Neuronal stem cell (in vitro differentiated cells): Measurements from ENCODE around the gene ARSJ.

ENCODE experiments used
- DNase-seq: peaks from one replicate; pipeline ENCODE4 v3.0.0-alpha.2; 2013; ENCODE audit warnings: low spot score
- H2AFZ ChIP-seq: one replicate; pipeline ENCODE4 v1.6.1; 2013; ENCODE audit warnings: mild to moderate bottlenecking, low read length, inconsistent platforms
- H2AK5ac ChIP-seq: 2 replicates; pipeline ENCODE4 v1.6.1; 2013; ENCODE audit warnings: low read depth, mild to moderate bottlenecking, inconsistent platforms, low read length, moderate library complexity, mixed read lengths
- H2BK120ac ChIP-seq: 2 replicates; pipeline ENCODE4 v1.6.1; 2013; ENCODE audit warnings: low read depth, mild to moderate bottlenecking, inconsistent platforms, low read length, moderate library complexity, mixed read lengths
- H2BK12ac ChIP-seq: one replicate; pipeline ENCODE4 v1.6.1; 2013; ENCODE audit warnings: low read length, inconsistent platforms
- H2BK15ac ChIP-seq: 2 replicates; pipeline ENCODE4 v1.6.1; 2013; ENCODE audit warnings: mild to moderate bottlenecking, low read length, inconsistent platforms, mixed read lengths
- H2BK5ac ChIP-seq: one replicate; pipeline ENCODE4 v1.6.1; 2013; ENCODE audit warnings: inconsistent platforms, mild to moderate bottlenecking, low read length, moderate library complexity
- H3K14ac ChIP-seq: one replicate; pipeline ENCODE4 v1.6.1; 2013; ENCODE audit warnings: low read length, inconsistent platforms
- H3K18ac ChIP-seq: 2 replicates; pipeline ENCODE4 v1.6.1; 2013; ENCODE audit warnings: low read length, inconsistent platforms
- H3K23ac ChIP-seq: 2 replicates; pipeline ENCODE4 v1.6.1; 2013; ENCODE audit warnings: low read depth, mild to moderate bottlenecking, mixed read lengths, low read length, inconsistent platforms; ENCODE audit not compliant: poor library complexity
- H3K27ac ChIP-seq: replicated peaks from 3 replicates; pipeline ENCODE4 v1.5.1; 2013; ENCODE audit warnings: low read length, inconsistent platforms
- H3K27me3 ChIP-seq, 3 experiments: 2 replicates each; pipeline ENCODE4 v1.6.1; 2013; ENCODE audit warnings: low read length in 3 of 3, mild to moderate bottlenecking in 2 of 3, inconsistent platforms in 1 of 3, low read depth in 1 of 3, mixed read lengths in 1 of 3, moderate library complexity in 1 of 3; ENCODE audit not compliant: control insufficient read depth in 3 of 3, insufficient read depth in 3 of 3
- H3K36me3 ChIP-seq, 2 donors: replicated peaks in 1 of 2; 2 replicates each; pipeline ENCODE4 v1.6.1; 2013; ENCODE audit warnings: low read length in 2 of 2; ENCODE audit not compliant: control insufficient read depth in 2 of 2, insufficient read depth in 2 of 2
- H3K4ac ChIP-seq: 2 replicates; pipeline ENCODE4 v1.6.1; 2013; ENCODE audit warnings: inconsistent platforms, mild to moderate bottlenecking, low read length, moderate library complexity
- H3K4me1 ChIP-seq, 2 donors: 1 replicate in 1 of 2; 2 replicates in 1 of 2; pipeline ENCODE4 v1.6.1; 2013; ENCODE audit warnings: low read length in 2 of 2, low read depth in 1 of 2; ENCODE audit not compliant: control insufficient read depth in 2 of 2, insufficient read depth in 1 of 2
- H3K4me2 ChIP-seq: one replicate; pipeline ENCODE4 v1.6.1; 2013; ENCODE audit warnings: mild to moderate bottlenecking, low read length, inconsistent platforms; ENCODE audit not compliant: insufficient read depth, poor library complexity, severe bottlenecking
- H3K4me3 ChIP-seq, 2 donors: 2 replicates each; pipeline ENCODE4 v1.5.1; 2013; ENCODE audit warnings: low read length in 2 of 2, mild to moderate bottlenecking in 2 of 2, inconsistent platforms in 1 of 2, moderate library complexity in 1 of 2
- H3K79me1 ChIP-seq: one replicate; pipeline ENCODE4 v1.6.1; 2013; ENCODE audit warnings: low read depth, mild to moderate bottlenecking, inconsistent platforms, low read length, moderate library complexity
- H3K9ac ChIP-seq: one replicate; pipeline ENCODE4 v1.6.1; 2013; ENCODE audit warnings: mild to moderate bottlenecking, low read depth, low read length, inconsistent platforms; ENCODE audit not compliant: poor library complexity
- H3K9me3 ChIP-seq, 2 donors: replicated peaks in 1 of 2; 2 replicates each; pipeline versions ENCODE3 to v1.6.1; 2013; ENCODE audit warnings: low read length in 2 of 2, mild to moderate bottlenecking in 2 of 2, inconsistent platforms in 1 of 2, low read depth in 1 of 2, mixed read lengths in 1 of 2, moderate library complexity in 1 of 2; ENCODE audit not compliant: control insufficient read depth in 2 of 2, insufficient read depth in 1 of 2
- H4K8ac ChIP-seq: one replicate; pipeline ENCODE4 v1.6.1; 2013; ENCODE audit warnings: low read depth, mild to moderate bottlenecking, inconsistent platforms, low read length, moderate library complexity
- H4K91ac ChIP-seq: one replicate; pipeline ENCODE4 v1.6.1; 2013; ENCODE audit warnings: low read length, low read depth, mild to moderate bottlenecking, inconsistent platforms; ENCODE audit not compliant: poor library complexity
- WGBS, 2 donors: extraction: QIAGEN DNeasy Blood & Tissue Kit; methylation state at CpG; one replicate each; pipeline ENCODE4 v1.1.7; 2013; ENCODE audit warnings: missing lambda C conversion rate in 2 of 2, mixed read lengths in 1 of 2; ENCODE audit not compliant: insufficient read length in 2 of 2, insufficient replicate concordance in 1 of 2; ENCODE audit errors: extremely low coverage in 2 of 2; 5-methylcytosine and 5-hydroxymethylcytosine counted together

The ARSJ gene

DNA sequence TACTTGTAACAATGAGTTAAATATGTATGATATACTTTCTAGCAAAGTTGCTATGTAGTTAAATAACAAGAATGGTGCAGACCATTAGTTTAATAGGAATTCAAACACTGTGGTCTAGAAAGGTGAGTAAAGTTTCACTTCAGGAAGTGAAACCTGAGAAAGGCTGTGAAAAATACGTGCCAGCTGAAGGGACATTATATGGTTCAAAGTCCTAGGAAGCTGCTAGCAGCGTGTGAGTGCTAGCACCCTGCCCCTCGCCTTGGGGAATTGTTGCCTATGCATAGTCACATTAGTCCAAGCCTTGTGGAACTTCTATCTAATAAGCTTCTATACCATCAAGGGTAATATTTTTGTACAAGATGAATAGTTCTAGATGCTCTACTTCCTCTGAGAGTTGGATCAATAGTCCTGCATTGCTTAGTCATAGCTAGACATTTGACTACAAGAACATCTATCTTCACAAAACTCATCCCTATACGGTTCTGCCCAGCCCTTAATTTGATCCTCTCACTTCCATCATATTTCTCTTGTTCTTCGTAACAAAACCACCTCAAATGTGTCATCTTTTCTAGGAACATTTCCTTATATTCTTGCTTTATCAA lies 45.8 kb upstream of the ARSJ start:
- Histone ChIP-seq H3K27ac (no peak overlapping the region), H3K4ac (no peak overlapping the region), H3K9me3 (no peaks in the 10 kb centered on the region), H3K4me2 (no peak overlapping the region), H2BK120ac (no peak overlapping the region), H3K79me1 (no peaks in the 10 kb centered on the region), H4K8ac (no peak overlapping the region), H3K4me3 (no peak overlapping the region), H2AFZ (no peak overlapping the region), H3K14ac (no peak overlapping the region), H3K9ac (no peak overlapping the region), H3K36me3 (no peaks in the 10 kb centered on the region), H2BK15ac (no peak overlapping the region), H4K91ac (no peak overlapping the region), H3K27me3 (no peaks in the 10 kb centered on the region), H2BK5ac (no peak overlapping the region), H3K23ac (no peak overlapping the region), H3K4me1 (peaks cover 0 to 6% of the 10 kb centered on the region in 2 donors), H2BK12ac (no peak overlapping the region), H3K18ac (no peak overlapping the region), H2AK5ac (no peak overlapping the region)
- 100% methylated on average over 2 of the region's 5 CpGs; no CpG with 5 or more reads in 1 of the 2 donors for WGBS, 2 donors
- no peak for DNase-seq

DNA sequence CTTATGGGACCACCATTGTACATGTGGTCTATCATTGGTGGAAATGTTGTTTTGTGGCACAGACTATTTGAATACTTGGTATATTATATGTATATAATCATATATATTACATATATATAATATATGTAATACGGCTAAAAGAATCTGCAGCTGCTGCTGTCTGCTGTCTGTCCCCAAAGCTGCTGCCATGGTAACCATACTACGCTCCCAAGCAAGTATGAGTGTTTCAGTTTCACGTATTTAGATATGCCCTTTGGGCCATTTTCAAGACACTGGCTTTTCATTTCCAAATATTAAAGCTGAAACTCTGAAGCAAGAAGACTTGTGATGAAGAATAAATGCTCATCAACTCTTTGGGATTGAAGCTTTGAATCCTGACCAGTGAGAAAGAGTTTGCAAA lies 42.0 kb upstream of the ARSJ start:
- H2AFZ ChIP-seq, result no peak overlapping the region
- no peak overlapping the region for H4K8ac ChIP-seq
- H3K9ac ChIP-seq, result no peak overlapping the region
- no peak overlapping the region for H3K23ac ChIP-seq
- no CpG with 5 or more reads among the region's 3 CpGs for WGBS, 2 donors
- no peak for DNase-seq
- H2BK120ac ChIP-seq, result no peak overlapping the region
- H2BK12ac ChIP-seq, result no peak overlapping the region
- no peak overlapping the region for H2BK15ac ChIP-seq
- H3K4me2 ChIP-seq, result no peak overlapping the region
- H3K27me3 ChIP-seq, result no peaks in the 10 kb centered on the region
- H3K9me3 ChIP-seq, result no peaks in the 10 kb centered on the region
- H4K91ac ChIP-seq, result no peak overlapping the region
- H3K14ac ChIP-seq, result no peak overlapping the region
- H3K27ac ChIP-seq, result no peak overlapping the region
- H3K4me1 ChIP-seq, result no peaks in the 10 kb centered on the region
- H3K36me3 ChIP-seq, result no peaks in the 10 kb centered on the region
- no peak overlapping the region for H3K4me3 ChIP-seq
- H3K4ac ChIP-seq, result no peak overlapping the region
- no peak overlapping the region for H2AK5ac ChIP-seq
- H3K18ac ChIP-seq, result no peak overlapping the region
- no peak overlapping the region for H2BK5ac ChIP-seq
- H3K79me1 ChIP-seq, result no peaks in the 10 kb centered on the region

DNA sequence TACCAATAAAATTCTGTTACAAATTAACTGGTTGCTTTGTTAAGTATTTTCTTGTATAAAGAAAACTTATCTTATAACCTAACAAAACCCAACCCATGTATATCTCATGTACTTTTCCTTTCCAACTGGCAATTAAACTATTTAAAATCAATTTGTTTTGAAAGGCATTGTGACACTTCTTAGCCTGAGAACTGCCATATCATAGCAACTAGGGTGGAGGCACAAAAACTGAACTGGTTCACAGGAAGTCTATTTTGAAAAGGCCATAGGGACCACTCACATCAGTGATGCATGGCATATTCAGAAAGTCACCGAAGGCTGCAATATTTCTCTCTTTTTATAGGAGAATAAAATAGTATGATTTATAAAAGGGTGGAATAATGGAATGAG lies 40.5 kb upstream of the ARSJ start:
- DNase-seq, result no peak
- Histone ChIP-seq H3K9ac (no peak overlapping the region), H3K4ac (no peak overlapping the region), H3K36me3 (no peaks in the 10 kb centered on the region), H3K14ac (no peak overlapping the region), H2BK12ac (no peak overlapping the region), H3K23ac (no peak overlapping the region), H2AFZ (no peak overlapping the region), H2BK5ac (no peak overlapping the region), H3K4me2 (no peak overlapping the region), H4K91ac (no peak overlapping the region), H2AK5ac (no peak overlapping the region), H3K4me1 (no peaks in the 10 kb centered on the region), H2BK15ac (no peak overlapping the region), H3K27ac (no peak overlapping the region), H3K18ac (no peak overlapping the region), H2BK120ac (no peak overlapping the region), H3K4me3 (no peak overlapping the region), H3K27me3 (no peaks in the 10 kb centered on the region), H3K9me3 (no peaks in the 10 kb centered on the region), H4K8ac (no peak overlapping the region), H3K79me1 (no peaks in the 10 kb centered on the region)
- no CpG with 5 or more reads among the region's 1 CpG for WGBS, 2 donors

DNA sequence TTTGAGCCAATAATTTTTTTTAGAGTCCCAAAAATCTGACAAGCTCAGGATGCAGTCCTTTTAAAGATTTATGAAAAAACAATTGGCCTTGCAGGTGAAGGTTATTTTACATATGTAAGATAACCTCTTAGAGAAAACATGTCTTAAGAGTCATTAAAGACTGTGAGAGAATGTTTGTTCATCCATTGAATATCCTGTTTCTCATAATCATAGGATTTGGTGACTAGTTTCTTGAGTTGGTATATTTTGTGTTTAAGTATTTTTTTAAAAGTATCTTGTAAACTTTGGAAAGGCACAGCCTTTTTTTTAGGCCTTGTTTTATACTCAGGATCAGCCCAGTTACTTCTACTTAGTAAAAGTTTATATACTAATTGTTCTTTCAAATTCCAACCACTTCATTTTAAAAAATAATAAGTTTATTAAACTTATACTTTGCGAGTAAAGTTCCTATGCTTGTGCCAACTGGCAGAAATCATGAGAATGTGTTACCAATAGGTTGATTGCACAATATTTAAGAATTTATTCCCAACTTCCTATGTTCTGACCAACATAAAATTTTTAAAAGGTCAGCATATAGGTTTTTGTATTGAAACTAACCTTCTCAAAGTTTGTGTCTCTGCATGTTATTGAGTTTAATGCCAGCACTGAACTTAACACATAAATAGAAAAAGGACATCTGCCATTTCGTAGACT lies 40.0 kb upstream of the ARSJ start:
- Histone ChIP-seq H3K27ac (no peak overlapping the region), H3K9ac (no peak overlapping the region), H3K4me2 (no peak overlapping the region), H3K36me3 (no peaks in the 10 kb centered on the region), H3K27me3 (no peaks in the 10 kb centered on the region), H3K18ac (no peak overlapping the region), H3K79me1 (no peaks in the 10 kb centered on the region), H3K9me3 (no peaks in the 10 kb centered on the region), H2BK5ac (no peak overlapping the region), H3K4me1 (no peaks in the 10 kb centered on the region), H4K8ac (no peak overlapping the region), H2BK12ac (no peak overlapping the region), H3K23ac (no peak overlapping the region), H3K4ac (no peak overlapping the region), H3K4me3 (no peak overlapping the region), H2AK5ac (no peak overlapping the region), H2AFZ (no peak overlapping the region), H4K91ac (no peak overlapping the region), H2BK120ac (no peak overlapping the region), H3K14ac (no peak overlapping the region), H2BK15ac (no peak overlapping the region)
- DNase-seq, result no peak
- no CpG with 5 or more reads among the region's 2 CpGs for WGBS, 2 donors
